ENCODE measurements around the gene SERF2.
"Not testable (repeated sequence)": the region's sequence is repeated elsewhere in the genome, so short reads cannot be mapped to it uniquely, and the experiment has no call there.

The SERF2 gene

DNA sequence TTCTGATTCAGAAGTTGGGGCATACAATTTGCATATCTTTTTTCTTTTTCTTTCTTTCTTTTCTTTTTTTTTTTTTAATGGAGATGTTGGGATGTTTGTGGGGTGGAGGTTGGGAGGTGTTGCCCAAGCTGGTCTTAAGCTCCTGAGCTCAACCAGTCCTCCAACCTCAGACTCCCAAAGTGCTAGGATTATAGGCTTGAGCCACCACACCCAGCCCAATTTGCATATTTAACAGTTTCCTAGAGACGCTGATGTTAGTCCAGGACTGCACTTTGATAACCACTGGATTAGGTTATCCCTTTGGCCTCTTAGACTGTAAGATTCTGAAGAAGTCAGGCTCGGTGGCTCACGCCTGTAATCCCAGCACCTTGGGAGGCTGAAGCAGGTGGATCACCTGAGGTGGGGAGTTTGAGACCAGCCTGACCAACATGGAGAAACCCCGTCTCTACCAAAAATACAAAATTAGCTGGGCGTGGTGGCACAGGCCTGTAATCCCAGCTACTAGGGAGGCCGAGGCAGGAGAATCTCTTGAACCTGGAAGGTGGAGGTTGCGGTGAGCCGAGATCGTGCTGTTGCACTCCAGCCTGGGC, 37.9 kb downstream of the SERF2 start:
- in situ Hi-C loops (cut with MboI; ENCODE audit: low sequenced_read_pairs): not testable (repeated sequence)

GRCh38 chr15:43830691-43831275, 38.7 kb downstream of the SERF2 start:
- in situ Hi-C loops (cut with MboI; ENCODE audit: low sequenced_read_pairs): not testable (repeated sequence)

- in situ Hi-C loops (cut with MboI; ENCODE audit: low sequenced_read_pairs): not testable (repeated sequence)
These were observed 39.5 kb downstream of the SERF2 start for GRCh38 chr15:43831519-43832052.

- in situ Hi-C loops (cut with MboI; ENCODE audit: low sequenced_read_pairs): not testable (repeated sequence)
These were observed 40.4 kb downstream of the SERF2 start for GRCh38 chr15:43832485-43832884.

- in situ Hi-C loops (cut with MboI; ENCODE audit: low sequenced_read_pairs): no loop called here
These were observed 53.3 kb downstream of the SERF2 start for GRCh38 chr15:43845421-43845820.

Measured in HL-60/S4 (cell line).